H7 (cell line): ENCODE measurements around the gene UBAP1. TPM values are rescaled to one million over a fixed set of nuclear protein-coding genes. Genes with fewer than 3 reads are reported as not detected.
"Not testable (repeated sequence)": the region's sequence is repeated elsewhere in the genome, so short reads cannot be mapped to it uniquely, and the experiment has no call there.

Source experiments
- DNase-seq: peaks from one replicate; pipeline ENCODE4 v3.0.0; 2012
- H3K27me3 ChIP-seq: 2 replicates; pipeline ENCODE4 v1.6.0; 2011; ENCODE audit warnings: mild to moderate bottlenecking, low read length; ENCODE audit not compliant: control insufficient read depth, insufficient read depth
- H3K36me3 ChIP-seq: replicated peaks from 2 replicates; pipeline ENCODE4 v1.5.1; 2011; ENCODE audit warnings: low read length; ENCODE audit not compliant: control insufficient read depth, insufficient read depth
- H3K4me3 ChIP-seq: 2 replicates; pipeline ENCODE4 v1.5.1; 2011; ENCODE audit warnings: low read depth, mild to moderate bottlenecking, control low read depth, low read length, moderate library complexity; ENCODE audit not compliant: insufficient read depth
- total RNA-seq: library from RNA; depleted of rRNA; stranded (reverse); fragments of >200 nt; shearing (Covaris generic); gene quantifications from 2 replicates; pipeline ENCODE4 v1.2.3, GENCODE V29; 2014

The UBAP1 gene
- total RNA-seq, 1 experiment from 2014 or later: 29.0 TPM

- no peak for DNase-seq
- Histone ChIP-seq H3K27me3 (no peaks in the 10 kb centered on the region), H3K4me3 (no peak overlapping the region), H3K36me3 (peaks cover 15% of the 10 kb centered on the region)
Measured at GRCh38 chr9:34254966-34255825, 76.4 kb downstream of the UBAP1 start.

- peak; percentile 58 for DNase-seq
Measured at GRCh38 chr9:34256104-34256503, 77.3 kb downstream of the UBAP1 start.

GRCh38 chr9:34256987-34257585 is 78.2 kb downstream of the UBAP1 start:
- Histone ChIP-seq H3K4me3 (no peak overlapping the region), H3K36me3 (peaks cover 5% of the 10 kb centered on the region), H3K27me3 (no peaks in the 10 kb centered on the region)
- DNase-seq: no peak

More at GRCh38 chr9:34256104-34256503, 77.3 kb downstream of the UBAP1 start:
- no peak overlapping the region for H3K4me3 ChIP-seq
- peaks cover 7% of the 10 kb centered on the region for H3K36me3 ChIP-seq
- no peaks in the 10 kb centered on the region for H3K27me3 ChIP-seq

GRCh38 chr9:34259315-34259714 is 80.5 kb downstream of the UBAP1 start:
- peaks cover 4% of the 10 kb centered on the region for H3K36me3 ChIP-seq
- H3K4me3 ChIP-seq: no peak overlapping the region
- no peak for DNase-seq
- no peaks in the 10 kb centered on the region for H3K27me3 ChIP-seq

- DNase-seq: no peak
- H3K4me3 ChIP-seq: no peak overlapping the region
- no peaks in the 10 kb centered on the region for H3K27me3 ChIP-seq
- peaks cover 3% of the 10 kb centered on the region; the same call in 1 of the 2 replicates for H3K36me3 ChIP-seq
Measured at GRCh38 chr9:34262971-34263370, 84.1 kb downstream of the UBAP1 start.

GRCh38 chr9:34267660-34268059 is 88.8 kb downstream of the UBAP1 start:
- no peaks in the 10 kb centered on the region for H3K36me3 ChIP-seq
- H3K27me3 ChIP-seq: no peaks in the 10 kb centered on the region
- DNase-seq: no peak
- no peak overlapping the region for H3K4me3 ChIP-seq

GRCh38 chr9:34271265-34272006 is 92.6 kb downstream of the UBAP1 start:
- no peak overlapping the region for H3K4me3 ChIP-seq
- DNase-seq: no peak
- H3K36me3 ChIP-seq: no peaks in the 10 kb centered on the region
- no peaks in the 10 kb centered on the region for H3K27me3 ChIP-seq

- no peak for DNase-seq
- no peaks in the 10 kb centered on the region for H3K36me3 ChIP-seq
- H3K4me3 ChIP-seq: no peak overlapping the region
- no peaks in the 10 kb centered on the region for H3K27me3 ChIP-seq
Measured at GRCh38 chr9:34272101-34272541, 93.3 kb downstream of the UBAP1 start.

- not testable (repeated sequence) for H3K36me3 ChIP-seq, H3K4me3 ChIP-seq, DNase-seq, H3K27me3 ChIP-seq
Measured at GRCh38 chr9:34273588-34273987, 94.7 kb downstream of the UBAP1 start.

GRCh38 chr9:34275811-34276210 is 97.0 kb downstream of the UBAP1 start:
- DNase-seq: no peak
- no peaks in the 10 kb centered on the region for H3K27me3 ChIP-seq
- no peaks in the 10 kb centered on the region for H3K36me3 ChIP-seq
- H3K4me3 ChIP-seq: no peak overlapping the region

- no peak for DNase-seq
- H3K4me3 ChIP-seq: no peak overlapping the region
- H3K36me3 ChIP-seq: no peaks in the 10 kb centered on the region
- no peaks in the 10 kb centered on the region for H3K27me3 ChIP-seq
Measured at GRCh38 chr9:34276772-34277171, 97.9 kb downstream of the UBAP1 start.

GRCh38 chr9:34279411-34279810 is 100.6 kb downstream of the UBAP1 start:
- no peaks in the 10 kb centered on the region for H3K36me3 ChIP-seq
- DNase-seq: no peak
- H3K27me3 ChIP-seq: no peaks in the 10 kb centered on the region
- no peak overlapping the region for H3K4me3 ChIP-seq

- no peak for DNase-seq
- Histone ChIP-seq H3K36me3 (no peaks in the 10 kb centered on the region), H3K4me3 (no peak overlapping the region), H3K27me3 (no peaks in the 10 kb centered on the region)
Measured at GRCh38 chr9:34282096-34282495, 103.3 kb downstream of the UBAP1 start.

- Histone ChIP-seq H3K27me3 (no peaks in the 10 kb centered on the region), H3K4me3 (no peak overlapping the region), H3K36me3 (no peaks in the 10 kb centered on the region)
- DNase-seq: no peak
Measured at GRCh38 chr9:34289159-34289558, 110.3 kb downstream of the UBAP1 start.

GRCh38 chr9:34291023-34291422 is 112.2 kb downstream of the UBAP1 start:
- DNase-seq: no peak
- H3K27me3 ChIP-seq: no peaks in the 10 kb centered on the region
- no peak overlapping the region for H3K4me3 ChIP-seq
- H3K36me3 ChIP-seq: no peaks in the 10 kb centered on the region
